GM15510 (cell line): ENCODE measurements around the gene RNF144B.

Source experiments
- POLR2A ChIP-seq: IDR thresholded peaks from 3 replicates; pipeline ENCODE4 v1.6.1; 2011; ENCODE audit warnings: borderline replicate concordance; ENCODE audit not compliant: insufficient read length; ENCODE audit errors: extremely low read depth

The RNF144B gene

GRCh38 chr6:18481870-18482269, 94.7 kb downstream of the RNF144B start:
- TF ChIP-seq POLR2A, result no peak

GRCh38 chr6:18485660-18486435, 98.7 kb downstream of the RNF144B start:
- no peak for TF ChIP-seq POLR2A

- no peak for TF ChIP-seq POLR2A
Observed at GRCh38 chr6:18488004-18488403, 100.9 kb downstream of the RNF144B start.

- no peak for TF ChIP-seq POLR2A
Observed at GRCh38 chr6:18488526-18489270, 101.5 kb downstream of the RNF144B start.

GRCh38 chr6:18489335-18489734, 102.2 kb downstream of the RNF144B start:
- TF ChIP-seq POLR2A, result no peak

- TF ChIP-seq POLR2A, result no peak
Observed at GRCh38 chr6:18491308-18492045, 104.3 kb downstream of the RNF144B start.

- no peak for TF ChIP-seq POLR2A
Observed at GRCh38 chr6:18492972-18493371, 105.8 kb downstream of the RNF144B start.

- no peak for TF ChIP-seq POLR2A
Observed at GRCh38 chr6:18493382-18493891, 106.3 kb downstream of the RNF144B start.

- no peak for TF ChIP-seq POLR2A
Observed at GRCh38 chr6:18493925-18494324, 106.8 kb downstream of the RNF144B start.

GRCh38 chr6:18495236-18495635, 108.1 kb downstream of the RNF144B start:
- no peak for TF ChIP-seq POLR2A

GRCh38 chr6:18496462-18496861, 109.3 kb downstream of the RNF144B start:
- no peak for TF ChIP-seq POLR2A

- TF ChIP-seq POLR2A, result no peak
Observed at GRCh38 chr6:18497006-18497405, 109.9 kb downstream of the RNF144B start.

- TF ChIP-seq POLR2A, result no peak
Observed at GRCh38 chr6:18498408-18498807, 111.3 kb downstream of the RNF144B start.

- no peak for TF ChIP-seq POLR2A
Observed at GRCh38 chr6:18500921-18501662, 113.9 kb downstream of the RNF144B start.
